Mesendoderm (in vitro differentiated cells): Measurements from ENCODE around the gene CEP55.

Experiments used
- DNase-seq: peaks from one replicate; pipeline ENCODE4 v3.0.0; 2013
- H2AK5ac ChIP-seq: 2 replicates; pipeline ENCODE4 v1.6.1; 2013; ENCODE audit warnings: low read length, inconsistent platforms
- H2BK120ac ChIP-seq: 2 replicates; pipeline ENCODE4 v1.6.1; 2013; ENCODE audit warnings: low read depth, mild to moderate bottlenecking, low read length, moderate library complexity, mixed read lengths
- H2BK15ac ChIP-seq: replicated peaks from 2 replicates; pipeline ENCODE4 v1.6.1; 2013; ENCODE audit warnings: low read depth, mild to moderate bottlenecking, moderate library complexity
- H2BK5ac ChIP-seq: 2 replicates; pipeline ENCODE4 v1.6.1; 2013; ENCODE audit warnings: low read length, inconsistent platforms
- H3K18ac ChIP-seq: 2 replicates; pipeline ENCODE4 v1.6.1; 2013; ENCODE audit warnings: mild to moderate bottlenecking, low read length, mixed read lengths
- H3K23ac ChIP-seq: one replicate; pipeline ENCODE4 v1.6.1; 2013; ENCODE audit warnings: low read length
- H3K27ac ChIP-seq: 2 replicates; pipeline ENCODE4 v1.5.1; 2013; ENCODE audit warnings: low read depth, mild to moderate bottlenecking, inconsistent platforms, low read length, moderate library complexity
- H3K27me3 ChIP-seq: 2 replicates; pipeline ENCODE4 v1.6.1; 2013; ENCODE audit warnings: low read length, control low read depth, mild to moderate bottlenecking, inconsistent platforms; ENCODE audit not compliant: insufficient read depth, poor library complexity
- H3K36me3 ChIP-seq: 2 replicates; pipeline ENCODE4 v1.6.1; 2013; ENCODE audit warnings: low read length, inconsistent platforms; ENCODE audit not compliant: control insufficient read depth, insufficient read depth
- H3K4ac ChIP-seq: one replicate; pipeline ENCODE4 v1.6.1; 2013; ENCODE audit warnings: low read depth, mild to moderate bottlenecking, low read length, moderate library complexity
- H3K4me1 ChIP-seq: 2 replicates; pipeline ENCODE4 v1.6.1; 2013; ENCODE audit warnings: low read depth, low read length, inconsistent platforms; ENCODE audit not compliant: control insufficient read depth
- H3K4me2 ChIP-seq: 2 replicates; pipeline ENCODE4 v1.6.1; 2013; ENCODE audit warnings: low read length
- H3K4me3 ChIP-seq: 2 replicates; pipeline ENCODE4 v1.5.1; 2013; ENCODE audit warnings: mild to moderate bottlenecking, low read length
- H3K56ac ChIP-seq: one replicate; pipeline ENCODE4 v1.6.1; 2013; ENCODE audit warnings: low read length
- H3K79me1 ChIP-seq: 2 replicates; pipeline ENCODE4 v1.6.1; 2013; ENCODE audit warnings: low read length, inconsistent platforms
- H3K79me2 ChIP-seq: 2 replicates; pipeline ENCODE4 v1.6.1; 2013; ENCODE audit warnings: mild to moderate bottlenecking, low read length; ENCODE audit not compliant: control insufficient read depth, insufficient read depth
- H3K9ac ChIP-seq: 2 replicates; pipeline ENCODE4 v1.6.1; 2013; ENCODE audit warnings: low read length, inconsistent platforms
- H4K5ac ChIP-seq: one replicate; pipeline ENCODE4 v1.6.1; 2013; ENCODE audit warnings: low read length
- H4K8ac ChIP-seq: one replicate; pipeline ENCODE4 v1.6.1; 2013; ENCODE audit warnings: low read depth, mild to moderate bottlenecking, control low read depth, low read length, moderate library complexity
- WGBS: extraction: QIAGEN DNeasy Blood & Tissue Kit; methylation state at CpG from one replicate; pipeline ENCODE4 v1.1.7; 2013; ENCODE audit warnings: low lambda C conversion rate, missing lambda C conversion rate; ENCODE audit not compliant: insufficient coverage; ENCODE audit errors: extremely low coverage; 5-methylcytosine and 5-hydroxymethylcytosine counted together

CEP55 gene

DNA sequence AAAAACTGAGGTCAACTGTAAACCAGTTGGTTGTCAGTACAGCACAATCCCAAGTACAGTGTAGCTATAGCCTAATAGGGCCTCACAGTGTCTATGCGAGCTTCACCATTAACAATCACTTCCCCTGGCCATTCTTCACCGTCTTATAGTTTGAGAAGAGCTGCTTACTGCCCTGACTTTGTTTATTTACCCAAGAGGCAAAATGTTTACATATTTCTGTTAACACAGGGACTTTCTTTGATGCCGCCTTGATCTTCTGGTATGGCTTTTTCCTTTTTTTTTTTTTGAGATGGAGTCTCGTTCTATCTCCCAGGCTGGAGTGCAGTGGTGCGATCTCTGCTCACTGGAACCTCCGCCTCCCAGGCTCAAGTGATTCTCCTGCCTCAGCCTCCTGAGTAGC lies 17.5 kb upstream of the CEP55 start:
- Histone ChIP-seq H3K27ac (no peak overlapping the region), H3K56ac (no peak overlapping the region), H3K4me3 (no peak overlapping the region), H3K4ac (no peak overlapping the region), H3K27me3 (no peaks in the 10 kb centered on the region), H3K79me2 (no peaks in the 10 kb centered on the region), H4K5ac (no peak overlapping the region), H3K79me1 (no peaks in the 10 kb centered on the region), H3K4me2 (no peak overlapping the region), H3K36me3 (no peaks in the 10 kb centered on the region), H2BK5ac (no peak overlapping the region), H2BK120ac (no peak overlapping the region), H3K23ac (no peak overlapping the region), H3K18ac (no peak overlapping the region), H2AK5ac (no peak overlapping the region), H3K4me1 (peaks cover 2% of the 10 kb centered on the region), H4K8ac (no peak overlapping the region), H3K9ac (no peak overlapping the region), H2BK15ac (no peak overlapping the region)
- no CpG with 5 or more reads among the region's 6 CpGs for WGBS
- DNase-seq, result no peak

GRCh38 chr10:93481637-93482144 lies 14.7 kb upstream of the CEP55 start:
- Histone ChIP-seq H3K79me1 (no peaks in the 10 kb centered on the region), H3K27me3 (no peaks in the 10 kb centered on the region), H3K4me2 (peak overlapping the region; percentile 86), H2AK5ac (no peak overlapping the region), H3K56ac (peak overlapping the region; percentile 92), H4K8ac (no peak overlapping the region), H3K79me2 (no peaks in the 10 kb centered on the region), H3K27ac (peak overlapping the region; percentile 36), H4K5ac (no peak overlapping the region), H3K18ac (peak overlapping the region; percentile 65), H2BK5ac (no peak overlapping the region), H3K4ac (no peak overlapping the region), H3K4me1 (peaks cover 2% of the 10 kb centered on the region), H3K9ac (peak overlapping the region; percentile 81), H3K23ac (no peak overlapping the region), H3K36me3 (no peaks in the 10 kb centered on the region), H2BK120ac (peak overlapping the region; percentile 36), H2BK15ac (no peak overlapping the region), H3K4me3 (peak overlapping the region; percentile 70)
- no peak for DNase-seq
- no CpG with 5 or more reads among the region's 7 CpGs for WGBS

DNA sequence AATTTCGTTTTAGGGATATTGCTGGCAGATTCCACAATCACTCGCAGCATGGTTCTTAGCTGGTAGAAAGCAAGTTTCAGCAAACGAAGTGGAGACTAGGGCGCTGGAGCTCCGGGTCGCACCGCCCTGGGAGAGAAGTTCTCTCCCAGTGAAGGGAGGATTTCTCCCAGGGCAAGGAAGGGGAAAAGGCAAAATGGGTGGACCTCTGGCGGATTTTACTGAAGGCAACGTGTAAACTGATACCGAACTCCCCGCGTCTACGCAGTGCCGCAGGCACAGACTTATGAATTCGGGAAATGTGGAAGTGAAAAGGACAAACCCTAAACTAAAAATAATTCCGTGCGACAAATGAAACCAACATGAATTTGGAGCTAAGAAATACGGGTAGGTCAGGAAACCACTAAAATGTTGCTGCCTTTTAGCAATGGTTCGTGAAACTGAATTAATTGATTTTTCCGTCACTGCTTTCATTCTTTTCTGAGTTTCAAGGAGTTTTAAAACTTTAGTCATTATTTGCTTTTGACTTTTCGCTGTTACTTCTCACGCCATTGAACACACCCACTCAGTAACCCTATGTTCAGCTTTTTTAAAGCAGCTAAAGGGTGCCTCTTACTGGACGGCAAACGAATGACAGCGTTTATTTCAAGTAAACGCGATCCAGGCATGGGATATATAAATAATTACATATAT lies 14.1 kb upstream of the CEP55 start, which contains the start of gene MYOF:
Gene MYOF (minus strand): TSS at position 190 of the 690 bp plus-strand sequence. CDS start 140 bp downstream, at position 50.
- Histone ChIP-seq H2BK15ac (peak within 1 kb of the TSS; percentile 57), H3K9ac (peak within 1 kb of the TSS; percentile 81), H3K27ac (peak within 1 kb of the TSS; percentile 36), H3K79me1 (no peaks in the 10 kb centered on the region), H3K27me3 (no peaks in the 10 kb centered on the region), H3K36me3 (no peaks in the 10 kb centered on the region), H3K23ac (no peak within 1 kb of the TSS), H3K4ac (no peak within 1 kb of the TSS), H3K79me2 (no peaks in the 10 kb centered on the region), H2AK5ac (no peak within 1 kb of the TSS), H3K4me2 (peak within 1 kb of the TSS; percentile 86), H4K5ac (no peak within 1 kb of the TSS), H3K4me3 (peak within 1 kb of the TSS; percentile 70), H3K4me1 (peaks cover 2% of the 10 kb centered on the region), H3K56ac (peak within 1 kb of the TSS; percentile 92), H2BK120ac (peak within 1 kb of the TSS; percentile 47), H3K18ac (peak within 1 kb of the TSS; percentile 65), H4K8ac (peak within 1 kb of the TSS; percentile 28), H2BK5ac (no peak within 1 kb of the TSS)
- WGBS, result no CpG with 5 or more reads among the region's 27 CpGs
- DNase-seq, result peak; percentile 83

- Histone ChIP-seq H3K56ac (no peak overlapping the region), H3K18ac (no peak overlapping the region), H2BK15ac (no peak overlapping the region), H3K27me3 (no peaks in the 10 kb centered on the region), H3K23ac (no peak overlapping the region), H3K79me2 (no peaks in the 10 kb centered on the region), H3K79me1 (no peaks in the 10 kb centered on the region), H4K8ac (no peak overlapping the region), H3K4me3 (no peak overlapping the region), H3K27ac (no peak overlapping the region), H3K36me3 (no peaks in the 10 kb centered on the region), H3K4ac (no peak overlapping the region), H2BK120ac (no peak overlapping the region), H2BK5ac (no peak overlapping the region), H3K9ac (no peak overlapping the region), H2AK5ac (no peak overlapping the region), H4K5ac (no peak overlapping the region), H3K4me1 (peaks cover 8% of the 10 kb centered on the region), H3K4me2 (no peak overlapping the region)
- WGBS, result no CpG with 5 or more reads among the region's 1 CpG
- no peak for DNase-seq
Measured at GRCh38 chr10:93485690-93486089, 10.7 kb upstream of the CEP55 start.

DNA sequence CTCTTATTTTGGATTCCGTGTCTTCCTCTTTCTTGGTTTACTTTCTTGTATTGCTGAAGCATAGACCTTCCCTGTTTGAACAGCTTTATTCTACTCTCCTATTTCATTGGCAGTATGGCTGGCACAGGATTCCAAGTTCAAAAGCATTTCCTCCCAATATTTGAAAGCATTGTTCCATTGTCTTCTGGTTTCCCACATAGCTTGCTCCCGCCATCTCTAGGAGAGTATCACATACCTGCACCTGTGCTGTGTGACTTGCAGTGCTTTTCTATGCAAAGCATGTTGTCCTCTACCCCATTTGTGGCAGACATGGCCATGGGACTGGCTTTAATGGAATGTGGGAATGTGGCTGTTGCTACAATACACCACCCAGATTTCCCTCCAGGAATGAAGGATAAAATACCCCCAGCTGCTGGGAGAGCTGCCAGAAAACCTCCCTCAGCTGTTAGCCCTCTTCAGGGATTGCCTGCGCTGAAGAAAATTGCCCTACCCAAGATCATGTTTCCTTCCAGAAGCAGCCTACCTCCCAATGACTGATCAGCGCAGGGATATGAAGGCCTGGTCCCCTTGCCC lies 7.4 kb upstream of the CEP55 start:
- Histone ChIP-seq H3K4me3 (no peak overlapping the region), H4K8ac (no peak overlapping the region), H2BK5ac (no peak overlapping the region), H3K4me2 (no peak overlapping the region), H3K23ac (no peak overlapping the region), H2BK15ac (no peak overlapping the region), H3K36me3 (no peaks in the 10 kb centered on the region), H3K27me3 (no peaks in the 10 kb centered on the region), H3K79me1 (no peaks in the 10 kb centered on the region), H3K56ac (no peak overlapping the region), H2BK120ac (no peak overlapping the region), H4K5ac (no peak overlapping the region), H3K4ac (no peak overlapping the region), H2AK5ac (no peak overlapping the region), H3K27ac (no peak overlapping the region), H3K4me1 (peaks cover 11% of the 10 kb centered on the region), H3K79me2 (no peaks in the 10 kb centered on the region), H3K18ac (no peak overlapping the region), H3K9ac (no peak overlapping the region)
- DNase-seq, result peak; percentile 68
- no CpG with 5 or more reads among the region's 4 CpGs for WGBS
